M059J (cell line): ENCODE data around the gene RAB15. TPM values are rescaled to one million over a fixed set of nuclear protein-coding genes. Genes with fewer than 3 reads are reported as not detected.

Experiments used
- DNase-seq: peaks from one replicate; pipeline ENCODE4 v3.0.0-alpha.2; 2012; ENCODE audit warnings: low read depth
- total RNA-seq: library from RNA; depleted of rRNA; stranded (reverse); fragments of >200 nt; shearing (Covaris generic); gene quantifications from 2 replicates; pipeline ENCODE4 v1.2.3, GENCODE V29; 2014; rRNA removed

RAB15 gene
- total RNA-seq, 1 experiment from 2014 or later: 6.3 TPM

GRCh38 chr14:64910847-64911495 lies 61.2 kb downstream of the RAB15 start:
- peak; percentile 32 for DNase-seq

- DNase-seq: peak; percentile 16
These were observed 66.1 kb downstream of the RAB15 start for GRCh38 chr14:64906022-64906421.

- peak; percentile 30 for DNase-seq
These were observed 72.2 kb downstream of the RAB15 start for GRCh38 chr14:64899958-64900357.

Other genes starting within 250 kb of the RAB15 start
- gene SPTB, start 92.4 kb downstream of the RAB15 start, total RNA-seq: 0.86 and 1.5 TPM in 2 replicates
- gene CHURC1, start 57.9 kb downstream of the RAB15 start, total RNA-seq: 84.4 and 138 TPM in 2 replicates
- not detected in 2 replicates for gene GPX2, start 29.6 kb downstream of the RAB15 start, total RNA-seq
- 18.3 and 23.7 TPM in 2 replicates for gene FNTB, start 14.6 kb upstream of the RAB15 start, total RNA-seq
- gene MAX, start 130.2 kb upstream of the RAB15 start, total RNA-seq: 47.1 and 50.4 TPM in 2 replicates